ENCODE data around the gene GGT1.
"Not testable (repeated sequence)": the region's sequence is repeated elsewhere in the genome, so short reads cannot be mapped to it uniquely, and the experiment has no call there.

The GGT1 gene

DNA sequence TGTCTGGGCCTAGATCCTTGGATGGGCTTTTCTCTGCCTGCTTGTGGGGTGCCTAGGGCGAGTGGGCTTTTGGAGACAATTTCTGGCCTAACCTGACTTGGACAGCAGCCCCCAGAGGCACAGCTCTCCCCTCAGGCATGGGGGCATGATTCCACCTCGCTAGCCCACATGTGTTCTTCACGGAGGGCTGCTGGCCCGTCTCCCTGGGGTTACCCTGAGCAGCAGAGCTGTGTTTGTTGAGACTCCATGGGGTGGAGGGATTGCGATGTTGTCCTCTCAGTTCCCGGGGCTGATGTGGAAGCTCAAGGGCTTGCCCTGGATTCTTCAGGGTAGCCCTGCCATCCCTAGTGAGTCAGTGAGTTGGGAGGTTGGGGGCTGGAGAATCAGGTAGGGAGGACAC lies 7.8 kb upstream of the GGT1 start:
- no peak for DNase-seq
- no peaks in the 10 kb centered on the region for H3K27me3 ChIP-seq
- H3K4me1 ChIP-seq, result no peaks in the 10 kb centered on the region; the same call in none of the 2 replicates
- H3K4me3 ChIP-seq (ENCODE audit: low read depth, low read length), result no peak overlapping the region
- H3K9me3 ChIP-seq, result no peaks in the 10 kb centered on the region
- TF ChIP-seq, protein P1, sequence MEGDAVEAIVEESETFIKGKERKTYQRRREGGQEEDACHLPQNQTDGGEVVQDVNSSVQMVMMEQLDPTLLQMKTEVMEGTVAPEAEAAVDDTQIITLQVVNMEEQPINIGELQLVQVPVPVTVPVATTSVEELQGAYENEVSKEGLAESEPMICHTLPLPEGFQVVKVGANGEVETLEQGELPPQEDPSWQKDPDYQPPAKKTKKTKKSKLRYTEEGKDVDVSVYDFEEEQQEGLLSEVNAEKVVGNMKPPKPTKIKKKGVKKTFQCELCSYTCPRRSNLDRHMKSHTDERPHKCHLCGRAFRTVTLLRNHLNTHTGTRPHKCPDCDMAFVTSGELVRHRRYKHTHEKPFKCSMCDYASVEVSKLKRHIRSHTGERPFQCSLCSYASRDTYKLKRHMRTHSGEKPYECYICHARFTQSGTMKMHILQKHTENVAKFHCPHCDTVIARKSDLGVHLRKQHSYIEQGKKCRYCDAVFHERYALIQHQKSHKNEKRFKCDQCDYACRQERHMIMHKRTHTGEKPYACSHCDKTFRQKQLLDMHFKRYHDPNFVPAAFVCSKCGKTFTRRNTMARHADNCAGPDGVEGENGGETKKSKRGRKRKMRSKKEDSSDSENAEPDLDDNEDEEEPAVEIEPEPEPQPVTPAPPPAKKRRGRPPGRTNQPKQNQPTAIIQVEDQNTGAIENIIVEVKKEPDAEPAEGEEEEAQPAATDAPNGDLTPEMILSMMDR (IDR thresholded peaks at IDR 0.05; ENCODE audit: low read depth, low read length), result no peak
- H3K36me3 ChIP-seq, result no peaks in the 10 kb centered on the region

DNA sequence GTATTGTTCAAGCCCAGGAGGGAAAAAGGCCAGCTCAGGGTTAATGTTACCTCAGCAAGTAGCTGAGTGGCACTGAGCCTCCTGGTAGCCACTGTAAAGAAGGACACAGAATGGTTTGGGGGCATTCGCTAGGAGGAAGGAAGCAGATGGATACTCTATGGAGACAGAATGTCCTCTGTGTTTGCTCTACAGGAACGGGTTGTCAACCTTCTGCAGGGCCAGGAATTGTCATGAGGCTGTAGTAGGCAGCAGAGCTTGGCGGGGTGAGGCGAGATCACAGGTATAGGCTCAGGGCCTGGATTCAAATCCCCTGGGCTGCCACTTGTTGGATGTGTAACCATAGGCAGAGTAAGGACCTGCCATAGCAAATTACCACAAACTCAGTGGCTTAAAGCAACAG lies 7.1 kb upstream of the GGT1 start:
- TF ChIP-seq, protein P1 (IDR thresholded peaks at IDR 0.05; ENCODE audit: low read depth, low read length), result no peak
- no peaks in the 10 kb centered on the region for H3K27me3 ChIP-seq
- no peaks in the 10 kb centered on the region for H3K36me3 ChIP-seq
- H3K9me3 ChIP-seq, result no peaks in the 10 kb centered on the region
- H3K4me1 ChIP-seq, result no peaks in the 10 kb centered on the region; the same call in none of the 2 replicates
- H3K4me3 ChIP-seq (ENCODE audit: low read depth, low read length), result no peak overlapping the region
- no peak for DNase-seq

DNA sequence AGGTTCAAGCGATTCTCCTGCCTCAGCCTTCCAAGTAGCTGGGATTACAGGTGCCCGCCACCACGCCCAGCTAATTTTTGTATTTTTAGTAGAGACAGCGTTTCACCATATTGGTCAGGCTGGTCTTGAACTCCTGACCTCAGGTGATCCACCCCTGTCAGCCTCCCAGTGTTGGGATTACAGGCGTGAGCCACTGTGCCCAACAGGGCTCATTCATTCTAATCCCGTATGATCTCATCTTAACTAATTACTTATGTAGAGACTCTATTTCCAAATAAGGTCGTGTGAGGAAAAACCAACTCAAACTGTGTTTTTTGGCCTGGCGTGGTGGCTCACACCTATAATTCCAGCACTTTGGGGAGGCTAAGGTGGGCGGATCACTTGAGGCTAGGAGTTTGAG lies 5.9 kb upstream of the GGT1 start:
- not testable (repeated sequence) for H3K9me3 ChIP-seq; H3K4me3 ChIP-seq (ENCODE audit: low read depth, low read length); DNase-seq; H3K27me3 ChIP-seq; H3K4me1 ChIP-seq; H3K36me3 ChIP-seq

DNA sequence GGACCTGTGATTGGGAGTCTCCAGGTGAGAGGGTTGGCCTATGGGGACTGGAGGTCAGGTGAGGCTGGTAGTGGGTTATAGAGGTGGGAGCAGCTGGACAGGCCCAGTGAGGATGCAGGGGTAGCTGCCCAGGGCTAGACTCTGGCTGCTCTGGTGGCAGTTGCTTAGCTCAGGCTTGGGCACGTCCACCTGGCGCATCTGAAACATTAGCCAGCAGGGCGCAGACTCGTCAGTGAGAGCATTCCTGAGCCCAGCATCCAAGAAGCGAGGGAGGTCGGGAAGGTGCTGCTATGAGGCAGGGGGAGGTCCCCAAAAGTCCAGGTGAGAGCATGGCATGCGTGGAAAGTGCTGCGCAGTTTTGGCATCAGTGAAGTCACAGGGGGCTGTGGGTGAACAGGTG lies 3.5 kb upstream of the GGT1 start:
- TF ChIP-seq, protein P1 (IDR thresholded peaks at IDR 0.05; ENCODE audit: low read depth, low read length), result no peak
- H3K4me3 ChIP-seq (ENCODE audit: low read depth, low read length), result no peak overlapping the region
- no peak for DNase-seq
- H3K27me3 ChIP-seq, result no peaks in the 10 kb centered on the region
- H3K9me3 ChIP-seq, result no peaks in the 10 kb centered on the region
- no peaks in the 10 kb centered on the region; the same call in 1 of the 2 replicates for H3K4me1 ChIP-seq
- no peaks in the 10 kb centered on the region for H3K36me3 ChIP-seq

DNA sequence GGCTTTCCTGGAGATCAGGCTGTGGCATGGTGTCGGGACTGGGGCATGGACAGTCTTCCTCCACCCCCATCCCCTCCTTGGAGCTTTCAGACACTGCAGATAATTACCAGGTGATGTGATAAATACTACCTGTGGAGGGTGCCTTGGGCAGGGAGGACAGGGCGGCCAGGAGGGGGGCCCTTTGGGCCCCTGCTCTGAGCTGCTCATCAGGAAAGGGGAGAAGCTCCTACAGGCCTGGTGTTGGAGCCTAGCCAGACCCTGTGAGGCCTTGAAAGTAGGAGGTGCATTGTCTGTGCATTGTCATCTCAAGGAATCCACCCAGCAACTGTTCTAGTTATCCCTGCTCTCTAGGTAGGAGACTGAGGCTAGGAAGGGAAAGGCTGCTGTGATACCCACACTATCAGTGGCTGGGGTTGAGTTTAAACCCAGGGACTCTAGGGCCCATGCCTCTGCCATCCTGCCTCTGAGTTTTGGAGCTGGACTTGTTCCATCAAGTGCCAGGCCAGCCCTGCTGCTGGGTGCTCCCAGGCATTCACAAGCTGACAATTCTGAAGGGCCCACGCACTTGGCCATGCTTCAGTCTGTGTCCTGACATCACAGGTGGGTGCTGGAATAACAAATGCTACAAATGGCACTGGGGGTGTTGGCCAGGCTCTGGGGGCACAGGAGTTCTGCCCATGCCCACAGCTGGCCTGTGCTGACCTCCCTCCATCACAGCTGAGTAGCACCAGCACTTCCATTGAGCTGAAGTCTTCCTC lies 2.9 kb upstream of the GGT1 start:
- H3K4me3 ChIP-seq (ENCODE audit: low read depth, low read length); H3K9me3 ChIP-seq; H3K27me3 ChIP-seq; H3K36me3 ChIP-seq; DNase-seq; H3K4me1 ChIP-seq: not testable (repeated sequence)

DNA sequence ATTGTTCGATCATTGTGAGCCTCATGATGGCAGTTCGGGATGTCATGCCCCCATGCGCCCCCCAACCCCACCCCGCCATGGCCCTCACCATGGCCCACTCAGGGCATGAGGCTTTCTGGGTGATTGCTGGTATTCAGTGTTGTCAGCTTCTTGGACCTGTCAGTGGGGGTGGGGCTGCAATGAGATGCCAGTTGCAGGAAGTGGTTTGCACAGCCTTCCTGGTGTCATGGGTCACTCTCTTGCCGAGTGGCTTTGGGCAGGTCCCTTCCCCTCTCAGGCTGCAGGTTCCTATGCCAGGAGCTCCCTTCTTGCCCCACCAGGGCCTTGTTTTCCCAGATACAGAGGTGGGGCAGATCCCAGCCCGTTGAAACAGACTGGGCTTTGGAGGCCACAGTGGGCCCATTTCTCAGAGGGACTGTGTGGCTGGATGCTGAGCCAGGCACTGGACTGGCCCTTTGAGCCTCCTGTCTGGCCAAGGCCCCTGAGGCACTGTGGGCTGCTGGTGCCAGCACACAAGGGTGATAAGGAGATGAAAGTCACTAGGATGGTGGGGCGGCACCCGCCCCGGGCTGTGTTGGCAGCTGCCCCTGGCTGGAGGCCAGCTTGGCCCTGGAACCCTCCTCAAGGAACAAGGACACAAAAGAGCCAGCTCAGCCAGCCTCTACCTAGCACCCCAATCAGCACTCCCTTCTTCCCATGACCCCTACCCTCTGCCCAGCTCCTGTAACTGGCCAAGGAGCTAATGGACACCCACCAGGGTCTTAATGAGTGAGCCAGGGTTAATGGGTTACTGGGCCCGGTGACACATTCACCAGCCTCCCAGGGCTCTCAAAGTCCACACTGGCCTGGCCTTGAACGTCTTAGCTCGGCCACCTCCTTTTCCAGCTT lies 1.5 kb upstream of the GGT1 start:
- no peaks in the 10 kb centered on the region for H3K27me3 ChIP-seq
- H3K4me3 ChIP-seq (ENCODE audit: low read depth, low read length), result no peak overlapping the region
- no peaks in the 10 kb centered on the region for H3K9me3 ChIP-seq
- TF ChIP-seq, protein P1 (IDR thresholded peaks at IDR 0.05; ENCODE audit: low read depth, low read length), result no peak
- DNase-seq, result peak; percentile 66
- no peaks in the 10 kb centered on the region for H3K4me1 ChIP-seq
- H3K36me3 ChIP-seq, result no peaks in the 10 kb centered on the region

DNA sequence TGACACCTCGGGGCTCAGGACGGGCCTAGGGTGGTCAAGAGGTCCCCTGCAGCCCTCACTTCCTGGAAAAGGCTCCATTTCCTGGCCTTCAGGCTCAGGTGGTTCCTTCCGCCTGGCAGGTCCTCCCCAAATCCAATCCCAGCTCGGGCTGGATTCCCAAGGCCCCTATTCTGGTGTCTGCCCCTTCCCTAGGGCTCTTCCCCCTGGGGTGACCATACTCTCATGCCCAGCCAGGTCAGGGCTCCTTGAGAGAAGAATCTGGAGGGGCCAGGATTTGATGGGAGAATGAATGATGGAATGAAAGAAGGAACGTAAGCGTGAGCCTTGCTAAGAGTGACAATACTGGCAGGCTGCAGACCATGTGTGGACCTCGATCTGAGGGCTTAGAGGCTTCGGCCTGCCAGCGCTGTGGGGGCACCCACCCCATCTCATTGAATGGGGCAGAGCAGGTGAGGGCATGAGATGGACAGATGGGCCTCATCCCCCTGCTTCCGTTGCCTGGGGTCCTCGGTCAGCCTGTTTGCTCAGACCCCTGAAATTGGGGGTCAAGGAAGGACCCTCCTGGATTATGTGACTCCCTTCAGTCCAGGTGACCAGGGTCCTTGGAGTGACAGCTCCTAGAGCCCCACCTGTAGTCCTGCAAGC lies 766 bp upstream of the GGT1 start:
- not testable (repeated sequence) for DNase-seq; H3K27me3 ChIP-seq; H3K4me3 ChIP-seq (ENCODE audit: low read depth, low read length)

More for the DNA sequence above, 766 bp upstream of the GGT1 start:
- H3K9me3 ChIP-seq, H3K4me1 ChIP-seq, H3K36me3 ChIP-seq: not testable (repeated sequence)
